ENCODE data around the gene FOXL1.

The FOXL1 gene

DNA sequence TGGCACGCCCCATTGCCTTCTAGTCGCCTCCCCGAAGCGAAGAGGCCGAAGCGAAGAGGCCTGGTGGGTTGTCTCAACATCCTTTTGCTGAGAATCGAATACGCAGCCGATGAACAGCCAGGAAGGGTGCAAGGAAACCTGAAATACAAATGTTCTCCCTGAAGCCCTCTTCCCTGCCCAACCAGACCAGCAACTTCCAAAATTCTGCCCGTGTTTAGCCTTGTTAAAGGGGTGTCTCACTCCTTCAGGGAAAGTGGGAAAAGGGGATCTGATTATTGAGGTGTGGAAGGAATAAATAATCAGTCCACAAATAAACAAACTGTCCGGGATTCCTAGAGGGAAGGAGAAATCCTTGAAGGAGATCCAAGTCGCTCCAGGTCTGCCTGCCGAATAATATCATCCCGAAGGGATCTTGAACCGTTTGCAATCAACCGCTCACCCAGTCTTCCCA, 13.1 kb upstream of the FOXL1 start:
- no peak overlapping the region for H3K27ac ChIP-seq
- no peak for TF ChIP-seq ZFX (IDR thresholded peaks at IDR 0.05; ENCODE audit: borderline replicate concordance)
- TF ChIP-seq, protein P1, sequence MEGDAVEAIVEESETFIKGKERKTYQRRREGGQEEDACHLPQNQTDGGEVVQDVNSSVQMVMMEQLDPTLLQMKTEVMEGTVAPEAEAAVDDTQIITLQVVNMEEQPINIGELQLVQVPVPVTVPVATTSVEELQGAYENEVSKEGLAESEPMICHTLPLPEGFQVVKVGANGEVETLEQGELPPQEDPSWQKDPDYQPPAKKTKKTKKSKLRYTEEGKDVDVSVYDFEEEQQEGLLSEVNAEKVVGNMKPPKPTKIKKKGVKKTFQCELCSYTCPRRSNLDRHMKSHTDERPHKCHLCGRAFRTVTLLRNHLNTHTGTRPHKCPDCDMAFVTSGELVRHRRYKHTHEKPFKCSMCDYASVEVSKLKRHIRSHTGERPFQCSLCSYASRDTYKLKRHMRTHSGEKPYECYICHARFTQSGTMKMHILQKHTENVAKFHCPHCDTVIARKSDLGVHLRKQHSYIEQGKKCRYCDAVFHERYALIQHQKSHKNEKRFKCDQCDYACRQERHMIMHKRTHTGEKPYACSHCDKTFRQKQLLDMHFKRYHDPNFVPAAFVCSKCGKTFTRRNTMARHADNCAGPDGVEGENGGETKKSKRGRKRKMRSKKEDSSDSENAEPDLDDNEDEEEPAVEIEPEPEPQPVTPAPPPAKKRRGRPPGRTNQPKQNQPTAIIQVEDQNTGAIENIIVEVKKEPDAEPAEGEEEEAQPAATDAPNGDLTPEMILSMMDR (IDR thresholded peaks at IDR 0.05): no peak

DNA sequence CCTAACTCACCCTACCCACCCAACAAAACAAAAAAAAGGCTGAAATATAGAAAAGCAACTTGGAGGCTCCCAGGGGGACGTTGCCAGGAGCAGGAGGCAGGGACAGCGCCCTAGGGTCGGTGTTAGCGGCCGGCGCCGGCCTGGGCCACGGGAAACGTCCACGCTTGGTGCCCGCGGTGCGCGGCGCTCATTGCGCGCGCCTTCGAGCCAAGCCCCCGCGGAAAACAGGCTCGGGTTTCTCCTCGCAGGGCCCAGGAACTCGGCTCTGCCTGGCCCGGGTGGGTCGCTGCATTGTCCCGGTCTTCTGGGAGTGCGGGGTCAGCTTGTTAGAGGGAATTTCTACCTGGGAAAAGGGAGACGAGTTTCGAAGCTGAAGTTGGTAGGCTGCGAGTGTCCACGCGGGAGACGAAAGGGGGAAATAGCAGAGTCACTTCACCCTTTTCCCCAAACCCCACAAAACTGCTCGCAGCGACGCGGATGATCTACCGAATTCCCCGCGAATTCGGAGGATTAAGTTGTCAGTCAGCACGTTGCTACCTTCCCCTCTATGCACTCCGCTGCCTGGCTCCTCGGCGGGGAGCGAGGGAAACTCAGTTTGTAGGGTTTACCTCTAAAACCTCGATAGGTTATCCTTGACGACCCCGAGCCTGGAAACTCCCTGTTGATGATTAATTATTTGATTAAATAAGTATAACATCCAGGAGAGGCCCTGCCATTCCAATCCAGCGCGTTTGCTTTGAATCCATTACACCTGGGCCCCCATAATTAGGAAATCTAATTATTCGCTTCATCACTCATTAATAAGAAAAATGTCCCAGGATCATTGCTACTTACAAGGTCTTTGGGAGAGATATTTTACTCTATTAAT, 12.5 kb upstream of the FOXL1 start:
- H3K27ac ChIP-seq: no peak overlapping the region
- no peak for TF ChIP-seq ZFX (IDR thresholded peaks at IDR 0.05; ENCODE audit: borderline replicate concordance)
- TF ChIP-seq, protein P1 (IDR thresholded peaks at IDR 0.05): no peak

DNA sequence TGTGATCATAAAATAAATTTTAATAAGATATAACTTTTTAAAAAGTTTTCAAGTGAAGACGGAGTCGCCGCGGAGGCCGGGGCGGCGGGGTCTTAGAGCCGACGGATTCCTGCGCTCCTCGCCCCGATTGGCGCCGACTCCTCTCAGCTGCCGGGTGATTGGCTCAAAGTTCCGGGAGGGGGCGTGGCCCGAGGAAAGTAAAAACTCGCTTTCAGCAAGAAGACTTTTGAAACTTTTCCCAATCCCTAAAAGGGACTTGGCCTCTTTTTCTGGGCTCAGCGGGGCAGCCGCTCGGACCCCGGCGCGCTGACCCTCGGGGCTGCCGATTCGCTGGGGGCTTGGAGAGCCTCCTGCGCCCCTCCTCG, 11.8 kb upstream of the FOXL1 start, which contains the start of gene FOXC2:
Gene FOXC2, plus strand, starts transcription at position 229 of the 365 bp plus-strand sequence. CDS start 507 bp downstream, outside the sequence.
- H3K27ac ChIP-seq: no peak within 1 kb of the TSS
- TF ChIP-seq, protein P1 (IDR thresholded peaks at IDR 0.05): no peak
- no peak for TF ChIP-seq ZFX (IDR thresholded peaks at IDR 0.05; ENCODE audit: borderline replicate concordance)

DNA sequence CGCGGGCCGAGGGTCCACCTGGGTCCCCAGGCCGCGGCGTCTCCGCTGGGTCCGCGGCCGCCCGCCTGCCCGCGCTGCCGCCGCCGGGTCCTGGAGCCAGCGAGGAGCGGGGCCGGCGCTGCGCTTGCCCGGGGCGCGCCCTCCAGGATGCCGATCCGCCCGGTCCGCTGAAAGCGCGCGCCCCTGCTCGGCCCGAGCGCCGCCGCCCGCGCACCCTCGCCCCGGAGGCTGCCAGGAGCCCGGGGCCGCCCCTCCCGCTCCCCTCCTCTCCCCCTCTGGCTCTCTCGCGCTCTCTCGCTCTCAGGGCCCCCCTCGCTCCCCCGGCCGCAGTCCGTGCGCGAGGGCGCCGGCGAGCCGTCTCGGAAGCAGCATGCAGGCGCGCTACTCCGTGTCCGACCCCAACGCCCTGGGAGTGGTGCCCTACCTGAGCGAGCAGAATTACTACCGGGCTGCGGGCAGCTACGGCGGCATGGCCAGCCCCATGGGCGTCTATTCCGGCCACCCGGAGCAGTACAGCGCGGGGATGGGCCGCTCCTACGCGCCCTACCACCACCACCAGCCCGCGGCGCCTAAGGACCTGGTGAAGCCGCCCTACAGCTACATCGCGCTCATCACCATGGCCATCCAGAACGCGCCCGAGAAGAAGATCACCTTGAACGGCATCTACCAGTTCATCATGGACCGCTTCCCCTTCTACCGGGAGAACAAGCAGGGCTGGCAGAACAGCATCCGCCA, 11.2 kb upstream of the FOXL1 start:
- H3K27ac ChIP-seq: no peak overlapping the region
- TF ChIP-seq ZFX (IDR thresholded peaks at IDR 0.05; ENCODE audit: borderline replicate concordance): no peak
- TF ChIP-seq, protein P1 (IDR thresholded peaks at IDR 0.05): no peak

DNA sequence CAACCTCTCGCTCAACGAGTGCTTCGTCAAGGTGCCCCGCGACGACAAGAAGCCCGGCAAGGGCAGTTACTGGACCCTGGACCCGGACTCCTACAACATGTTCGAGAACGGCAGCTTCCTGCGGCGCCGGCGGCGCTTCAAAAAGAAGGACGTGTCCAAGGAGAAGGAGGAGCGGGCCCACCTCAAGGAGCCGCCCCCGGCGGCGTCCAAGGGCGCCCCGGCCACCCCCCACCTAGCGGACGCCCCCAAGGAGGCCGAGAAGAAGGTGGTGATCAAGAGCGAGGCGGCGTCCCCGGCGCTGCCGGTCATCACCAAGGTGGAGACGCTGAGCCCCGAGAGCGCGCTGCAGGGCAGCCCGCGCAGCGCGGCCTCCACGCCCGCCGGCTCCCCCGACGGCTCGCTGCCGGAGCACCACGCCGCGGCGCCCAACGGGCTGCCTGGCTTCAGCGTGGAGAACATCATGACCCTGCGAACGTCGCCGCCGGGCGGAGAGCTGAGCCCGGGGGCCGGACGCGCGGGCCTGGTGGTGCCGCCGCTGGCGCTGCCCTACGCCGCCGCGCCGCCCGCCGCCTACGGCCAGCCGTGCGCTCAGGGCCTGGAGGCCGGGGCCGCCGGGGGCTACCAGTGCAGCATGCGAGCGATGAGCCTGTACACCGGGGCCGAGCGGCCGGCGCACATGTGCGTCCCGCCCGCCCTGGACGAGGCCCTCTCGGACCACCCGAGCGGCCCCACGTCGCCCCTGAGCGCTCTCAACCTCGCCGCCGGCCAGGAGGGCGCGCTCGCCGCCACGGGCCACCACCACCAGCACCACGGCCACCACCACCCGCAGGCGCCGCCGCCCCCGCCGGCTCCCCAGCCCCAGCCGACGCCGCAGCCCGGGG, 10.4 kb upstream of the FOXL1 start:
- TF ChIP-seq ZFX (IDR thresholded peaks at IDR 0.05; ENCODE audit: borderline replicate concordance): no peak
- TF ChIP-seq, protein P1 (IDR thresholded peaks at IDR 0.05): no peak
- H3K27ac ChIP-seq: no peak overlapping the region

DNA sequence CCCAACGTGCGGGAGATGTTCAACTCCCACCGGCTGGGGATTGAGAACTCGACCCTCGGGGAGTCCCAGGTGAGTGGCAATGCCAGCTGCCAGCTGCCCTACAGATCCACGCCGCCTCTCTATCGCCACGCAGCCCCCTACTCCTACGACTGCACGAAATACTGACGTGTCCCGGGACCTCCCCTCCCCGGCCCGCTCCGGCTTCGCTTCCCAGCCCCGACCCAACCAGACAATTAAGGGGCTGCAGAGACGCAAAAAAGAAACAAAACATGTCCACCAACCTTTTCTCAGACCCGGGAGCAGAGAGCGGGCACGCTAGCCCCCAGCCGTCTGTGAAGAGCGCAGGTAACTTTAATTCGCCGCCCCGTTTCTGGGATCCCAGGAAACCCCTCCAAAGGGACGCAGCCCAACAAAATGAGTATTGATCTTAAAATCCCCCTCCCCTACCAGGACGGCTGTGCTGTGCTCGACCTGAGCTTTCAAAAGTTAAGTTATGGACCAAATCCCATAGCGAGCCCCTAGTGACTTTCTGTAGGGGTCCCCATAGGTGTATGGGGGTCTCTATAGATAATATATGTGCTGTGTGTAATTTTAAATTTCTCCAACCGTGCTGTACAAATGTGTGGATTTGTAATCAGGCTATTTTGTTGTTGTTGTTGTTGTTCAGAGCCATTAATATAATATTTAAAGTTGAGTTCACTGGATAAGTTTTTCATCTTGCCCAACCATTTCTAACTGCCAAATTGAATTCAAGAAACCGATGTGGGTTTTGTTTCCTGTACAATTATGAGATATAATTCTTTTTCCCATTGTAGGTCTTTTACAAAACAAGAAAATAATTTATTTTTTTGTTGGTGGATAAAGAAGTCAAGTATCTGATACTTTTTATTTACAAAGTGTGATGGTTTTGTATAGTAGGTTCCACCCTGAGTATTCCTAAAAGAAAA, 9.4 kb upstream of the FOXL1 start:
- H3K27ac ChIP-seq: no peak overlapping the region
- no peak for TF ChIP-seq ZFX (IDR thresholded peaks at IDR 0.05; ENCODE audit: borderline replicate concordance)
- TF ChIP-seq, protein P1 (IDR thresholded peaks at IDR 0.05): no peak
